Testis (tissue), 3 donors: ENCODE results near the gene WDR76. TPM values are rescaled to one million over a fixed set of nuclear protein-coding genes. Genes with fewer than 3 reads are reported as not detected.
"Not testable (repeated sequence)": the region's sequence is repeated elsewhere in the genome, so short reads cannot be mapped to it uniquely, and the experiment has no call there.

Source experiments
- DNase-seq: peaks from one replicate; pipeline ENCODE4 v3.0.0-alpha.2; 2019
- H3K27ac ChIP-seq, 2 donors: fragments of 200-600 bp; sonication (generic); one replicate each; pipeline ENCODE4 v1.5.1; 2019
- H3K27me3 ChIP-seq: fragments of 200-600 bp; sonication (generic); one replicate; pipeline ENCODE4 v1.5.1; 2019
- H3K36me3 ChIP-seq: fragments of 200-600 bp; sonication (generic); one replicate; pipeline ENCODE4 v1.5.1; 2017; ENCODE audit warnings: low read depth; ENCODE audit errors: missing control alignments
- H3K4me1 ChIP-seq: fragments of 200-600 bp; sonication (generic); one replicate; pipeline ENCODE4 v1.5.1; 2019
- H3K4me3 ChIP-seq, 2 donors: fragments of 200-600 bp; sonication (generic); one replicate each; pipeline ENCODE4 v1.5.1; 2017 to 2019
- H3K9me3 ChIP-seq: fragments of 200-600 bp; sonication (generic); one replicate; pipeline ENCODE4 v1.5.1; 2017
- POLR2A ChIP-seq: fragments of 450-650 bp; IDR thresholded peaks from one replicate; pipeline ENCODE4 v1.6.1; 2017; ENCODE audit warnings: antibody characterized with exemption, mild to moderate bottlenecking, moderate library complexity
- WGBS, 2 donors: methylation state at CpG; one replicate each; pipeline ENCODE4 v1.1.5; 2018; 5-methylcytosine and 5-hydroxymethylcytosine counted together
- intact Hi-C: fragments of 100-400 bp; cut with DNase I; formaldehyde crosslinking; loops from one replicate; pipeline ENCODE4 v1.15.1; 2023; ENCODE audit warnings: low total_unique reads
- polyA plus RNA-seq: library from polyadenylated mRNA; stranded (reverse); fragments of 350-450 nt; fragmentation: Illumina TruSeq; extraction: RNeasy Lipid Tissue Mini Kit (QIAGEN cat#74804); gene quantifications from one replicate; pipeline ENCODE4 v1.2.3, GENCODE V29; 2014; ENCODE audit warnings: low read depth, low replicate concordance; ENCODE audit not compliant: insufficient read depth
- total RNA-seq, 2 donors: library from RNA; depleted of rRNA; stranded (reverse); fragments of >200 nt; gene quantifications; one replicate each; pipeline ENCODE4 v1.2.3, GENCODE V29; 2016
- TF ChIP-seq, protein P1 (sequence below), 3 experiments: fragments of 450-650 bp in 2 of 3; fragments of 200-600 bp in 1 of 3; sonication (generic) in 1 of 3; IDR thresholded peaks; one replicate each; pipeline ENCODE4 v1.5.1; 2016 to 2019; ENCODE audit warnings: antibody characterized with exemption in 3 of 3, mild to moderate bottlenecking in 2 of 3, moderate library complexity in 1 of 3

Gene WDR76
- total and polyA plus RNA-seq, 3 donors from 2014 or later = 7.9 to 16.9 (median 9.5) TPM

- Histone ChIP-seq H3K36me3 (no peaks in the 10 kb centered on the region), H3K4me1 (no peaks in the 10 kb centered on the region), H3K4me3 (no peak overlapping the region), H3K27me3 (no peaks in the 10 kb centered on the region), H3K9me3 (no peaks in the 10 kb centered on the region), H3K27ac (no peak overlapping the region)
- DNase-seq = no peak
- intact Hi-C loops = no loop called here
- TF ChIP-seq POLR2A = no peak
- TF ChIP-seq, protein P1, sequence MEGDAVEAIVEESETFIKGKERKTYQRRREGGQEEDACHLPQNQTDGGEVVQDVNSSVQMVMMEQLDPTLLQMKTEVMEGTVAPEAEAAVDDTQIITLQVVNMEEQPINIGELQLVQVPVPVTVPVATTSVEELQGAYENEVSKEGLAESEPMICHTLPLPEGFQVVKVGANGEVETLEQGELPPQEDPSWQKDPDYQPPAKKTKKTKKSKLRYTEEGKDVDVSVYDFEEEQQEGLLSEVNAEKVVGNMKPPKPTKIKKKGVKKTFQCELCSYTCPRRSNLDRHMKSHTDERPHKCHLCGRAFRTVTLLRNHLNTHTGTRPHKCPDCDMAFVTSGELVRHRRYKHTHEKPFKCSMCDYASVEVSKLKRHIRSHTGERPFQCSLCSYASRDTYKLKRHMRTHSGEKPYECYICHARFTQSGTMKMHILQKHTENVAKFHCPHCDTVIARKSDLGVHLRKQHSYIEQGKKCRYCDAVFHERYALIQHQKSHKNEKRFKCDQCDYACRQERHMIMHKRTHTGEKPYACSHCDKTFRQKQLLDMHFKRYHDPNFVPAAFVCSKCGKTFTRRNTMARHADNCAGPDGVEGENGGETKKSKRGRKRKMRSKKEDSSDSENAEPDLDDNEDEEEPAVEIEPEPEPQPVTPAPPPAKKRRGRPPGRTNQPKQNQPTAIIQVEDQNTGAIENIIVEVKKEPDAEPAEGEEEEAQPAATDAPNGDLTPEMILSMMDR (IDR thresholded peaks at IDR 0.05) = no peak
- WGBS, 2 donors = 68 to 74% methylated on average over 4 of the region's 4 CpGs
These were observed 32.7 kb downstream of the WDR76 start for GRCh38 chr15:43859546-43859945.

DNA sequence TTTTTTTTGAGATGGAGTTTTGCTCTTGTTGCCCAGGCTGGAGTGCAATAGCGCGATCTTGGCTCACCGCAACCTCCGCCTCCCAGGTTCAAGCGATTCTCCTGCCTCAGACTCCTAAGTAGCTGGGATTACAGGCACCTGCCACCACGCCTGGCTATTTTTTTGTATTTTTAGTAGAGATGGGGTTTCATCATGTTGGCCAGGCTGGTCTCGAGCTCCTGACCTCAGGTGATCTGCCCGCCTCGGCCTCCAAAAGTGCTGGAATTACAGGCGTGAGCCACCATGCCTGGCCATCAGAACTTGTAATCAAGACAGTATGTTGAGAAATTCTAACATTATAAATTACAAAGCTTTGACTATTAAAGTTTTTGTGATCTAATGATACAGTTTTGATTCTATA is 39.8 kb downstream of the WDR76 start:
- DNase-seq, H3K4me1 ChIP-seq, H3K27me3 ChIP-seq, H3K36me3 ChIP-seq, H3K4me3 ChIP-seq, H3K9me3 ChIP-seq, intact Hi-C loops, H3K27ac ChIP-seq: not testable (repeated sequence)
- 98 to 99% methylated on average over 10 of the region's 10 CpGs for WGBS, 2 donors

DNA sequence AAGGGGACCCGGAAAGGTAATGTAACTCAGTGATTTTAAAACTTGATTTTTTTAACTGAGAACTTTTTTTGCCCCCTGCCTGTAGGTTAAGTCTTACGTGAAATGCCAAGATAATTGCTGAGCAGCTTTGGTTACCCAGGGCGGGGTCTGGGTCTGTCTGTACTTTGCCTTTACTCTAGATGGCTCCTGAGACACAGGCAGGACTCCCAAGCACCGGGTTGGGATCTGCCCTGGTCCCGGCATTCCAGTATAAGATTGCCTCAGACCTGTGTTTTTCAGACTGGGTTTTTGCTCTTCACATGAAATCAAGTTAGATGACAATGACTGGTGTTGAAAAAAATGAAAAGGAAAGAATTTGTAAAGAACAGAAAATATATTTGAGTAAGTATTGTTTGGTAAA is 40.3 kb downstream of the WDR76 start:
- H3K4me3 ChIP-seq = no peak overlapping the region
- no peak overlapping the region for H3K27ac ChIP-seq
- no peaks in the 10 kb centered on the region for H3K9me3 ChIP-seq
- H3K4me1 ChIP-seq = no peaks in the 10 kb centered on the region
- intact Hi-C loops = no loop called here
- H3K27me3 ChIP-seq = no peaks in the 10 kb centered on the region
- H3K36me3 ChIP-seq = no peaks in the 10 kb centered on the region
- WGBS, 2 donors = 93% methylated on average over 5 of the region's 5 CpGs
- TF ChIP-seq, protein P1 (IDR thresholded peaks at IDR 0.05) = no peak
- TF ChIP-seq POLR2A = no peak
- no peak for DNase-seq

GRCh38 chr15:43868406-43868805 is 41.6 kb downstream of the WDR76 start:
- WGBS, 2 donors = 45 to 80% methylated on average over 2 of the region's 2 CpGs
- intact Hi-C loops = no loop called here
- Histone ChIP-seq H3K4me1 (no peaks in the 10 kb centered on the region), H3K36me3 (no peaks in the 10 kb centered on the region), H3K27me3 (no peaks in the 10 kb centered on the region), H3K4me3 (no peak overlapping the region), H3K27ac (no peak overlapping the region), H3K9me3 (no peaks in the 10 kb centered on the region)
- DNase-seq = no peak
- TF ChIP-seq, protein P1 (IDR thresholded peaks at IDR 0.05) = no peak
- no peak for TF ChIP-seq POLR2A

- intact Hi-C loops = no loop called here
- H3K4me3 ChIP-seq = no peak overlapping the region
- no peak for TF ChIP-seq POLR2A
- TF ChIP-seq, protein P1 (IDR thresholded peaks at IDR 0.05) = no peak
- no peaks in the 10 kb centered on the region for H3K27me3 ChIP-seq
- H3K27ac ChIP-seq = no peak overlapping the region
- no peak for DNase-seq
- H3K4me1 ChIP-seq = no peaks in the 10 kb centered on the region
- H3K36me3 ChIP-seq = no peaks in the 10 kb centered on the region
- no peaks in the 10 kb centered on the region for H3K9me3 ChIP-seq
- WGBS, 2 donors = 97 to 100% methylated on average over 2 of the region's 2 CpGs
These were observed 45.0 kb downstream of the WDR76 start for GRCh38 chr15:43871835-43872234.
